T-helper 2 cell treated with Interferon-gamma antibody and Interleukin-4, amounts not matched to agents 5 μg/mL and 100 μg/mL, for 36 hours (primary cell): Measurements from ENCODE around the gene TSHZ1.

Experiments used
- DNase-seq: peaks from one replicate; pipeline ENCODE4 v3.0.0; 2021; ENCODE audit warnings: low spot score
- H3K27ac Mint-ChIP-seq: one replicate; pipeline ENCODE4 v1.8.0; 2021; ENCODE audit warnings: mild to moderate bottlenecking, mixed read lengths
- H3K27me3 Mint-ChIP-seq: one replicate; pipeline ENCODE4 v1.8.0; 2021; ENCODE audit warnings: low read depth, mixed read lengths
- H3K36me3 Mint-ChIP-seq: one replicate; pipeline ENCODE4 v1.8.0; 2021; ENCODE audit warnings: low read depth, mixed read lengths
- H3K4me1 Mint-ChIP-seq: one replicate; pipeline ENCODE4 v1.8.0; 2021; ENCODE audit warnings: low read depth, mixed read lengths
- H3K4me3 Mint-ChIP-seq: one replicate; pipeline ENCODE4 v1.8.0; 2022; ENCODE audit warnings: mild to moderate bottlenecking, moderate library complexity, mixed read lengths
- H3K9me3 Mint-ChIP-seq: one replicate; pipeline ENCODE4 v1.8.0; 2021; ENCODE audit warnings: mixed read lengths

TSHZ1 gene

DNA sequence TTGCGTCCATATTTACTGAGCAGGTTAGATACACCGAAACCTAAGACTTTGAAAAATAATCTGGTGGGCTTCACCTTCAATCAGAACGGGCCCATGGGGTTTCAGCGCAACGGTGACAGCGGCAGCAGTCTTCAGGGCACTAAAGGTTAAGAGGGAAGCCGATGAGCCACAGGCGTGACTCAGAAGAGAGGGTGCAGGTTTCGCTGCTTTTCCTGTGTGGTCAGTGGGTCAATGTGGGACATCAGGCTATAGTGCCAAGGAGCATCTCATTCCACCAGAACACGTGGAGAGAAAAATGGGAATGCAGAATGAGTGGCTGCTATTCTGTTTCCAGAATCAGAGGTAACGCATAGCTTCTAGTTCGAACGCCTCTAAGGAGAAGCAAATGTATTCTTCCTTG, 10.5 kb upstream of the TSHZ1 start:
- no peak overlapping the region for H3K27ac Mint-ChIP-seq
- no peak overlapping the region for H3K4me3 Mint-ChIP-seq
- H3K27me3 Mint-ChIP-seq, result peaks cover 3% of the 10 kb centered on the region
- H3K36me3 Mint-ChIP-seq, result peaks cover 18% of the 10 kb centered on the region
- H3K4me1 Mint-ChIP-seq, result peaks cover 2% of the 10 kb centered on the region
- no peaks in the 10 kb centered on the region for H3K9me3 Mint-ChIP-seq
- no peak for DNase-seq

DNA sequence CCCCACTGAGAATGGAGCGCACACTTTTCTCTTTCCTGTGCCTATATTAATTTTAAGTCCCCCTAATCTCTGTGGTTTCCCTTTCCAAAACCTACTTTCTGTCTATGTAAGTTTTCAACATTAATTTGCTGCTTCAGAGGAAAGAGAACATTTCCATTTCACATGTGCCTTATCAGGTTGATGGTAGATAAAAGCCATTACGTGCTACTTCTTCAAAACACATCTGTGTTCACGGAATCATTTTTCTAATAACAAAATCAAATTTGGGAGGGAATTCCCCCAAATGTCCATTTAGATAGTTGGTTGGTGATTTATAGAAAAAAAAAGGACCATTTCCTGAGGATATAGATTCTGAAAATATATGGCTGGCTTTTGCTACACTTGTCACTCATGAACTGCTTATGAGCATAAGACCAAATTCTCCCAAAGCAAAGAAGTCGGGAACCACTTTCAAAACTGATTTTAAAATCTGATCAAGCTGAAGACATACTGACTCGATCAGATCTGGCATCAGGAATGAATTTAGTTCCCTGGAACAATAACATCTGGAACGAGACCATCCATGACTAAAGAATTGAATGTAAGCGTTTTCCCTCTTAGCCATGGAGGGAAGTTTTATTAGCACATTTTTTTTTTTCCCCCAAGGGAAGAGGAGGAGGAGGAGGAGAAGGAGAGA, 9.9 kb upstream of the TSHZ1 start:
- Mint-ChIP-seq H3K27me3 (peaks cover 9% of the 10 kb centered on the region), H3K36me3 (peaks cover 19% of the 10 kb centered on the region), H3K27ac (no peak overlapping the region), H3K9me3 (no peaks in the 10 kb centered on the region), H3K4me1 (peaks cover 7% of the 10 kb centered on the region), H3K4me3 (no peak overlapping the region)
- DNase-seq, result no peak

DNA sequence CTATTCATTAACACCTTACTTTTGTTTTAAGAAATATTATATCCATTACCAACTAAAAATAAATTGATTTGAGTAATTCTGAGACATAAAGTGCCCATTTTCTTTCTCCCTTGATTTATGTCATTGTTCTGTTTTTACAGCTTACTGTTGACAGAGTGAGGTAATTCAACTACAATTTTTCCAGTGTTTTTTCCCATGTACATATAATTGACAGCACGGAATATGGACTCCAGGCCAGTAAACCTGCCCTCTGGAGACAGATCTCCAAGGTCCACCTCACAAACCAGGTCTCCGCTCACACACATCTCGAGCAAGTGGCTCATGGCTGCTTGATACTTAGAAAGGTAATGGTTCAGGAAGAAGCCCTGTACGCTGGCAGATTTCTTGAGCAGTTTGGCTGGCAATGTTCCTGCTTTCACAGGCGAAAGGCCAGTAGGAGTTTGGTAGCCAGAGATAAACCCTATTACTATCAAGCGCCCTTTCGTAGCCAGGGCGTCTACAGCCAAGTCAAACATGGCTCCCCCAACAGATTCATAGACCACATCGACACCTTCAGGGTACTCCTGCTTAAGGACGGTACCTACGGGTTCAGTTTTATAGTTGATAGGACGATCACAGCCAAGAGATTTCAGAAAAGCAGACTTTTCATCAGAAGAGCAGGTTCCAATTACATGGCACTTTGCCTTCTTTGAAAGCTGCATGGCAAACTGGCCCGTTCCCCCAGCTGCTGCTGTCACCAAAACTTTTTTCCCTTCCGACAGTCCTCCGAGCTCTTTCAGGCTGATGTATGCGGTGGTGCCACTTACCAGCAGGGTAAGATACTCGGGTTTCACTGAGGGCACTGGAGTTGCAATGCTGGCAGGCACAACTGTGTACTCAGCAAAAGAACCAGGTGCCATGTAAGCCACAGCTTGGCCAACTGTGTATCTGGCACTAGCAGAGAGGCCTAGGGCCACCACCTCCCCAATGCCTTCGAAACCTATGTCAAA, 9.0 kb upstream of the TSHZ1 start:
- peaks cover 12% of the 10 kb centered on the region for H3K4me1 Mint-ChIP-seq
- H3K9me3 Mint-ChIP-seq, result no peaks in the 10 kb centered on the region
- no peak overlapping the region for H3K27ac Mint-ChIP-seq
- no peak overlapping the region for H3K4me3 Mint-ChIP-seq
- peaks cover 17% of the 10 kb centered on the region for H3K27me3 Mint-ChIP-seq
- H3K36me3 Mint-ChIP-seq, result peaks cover 21% of the 10 kb centered on the region
- DNase-seq, result no peak

DNA sequence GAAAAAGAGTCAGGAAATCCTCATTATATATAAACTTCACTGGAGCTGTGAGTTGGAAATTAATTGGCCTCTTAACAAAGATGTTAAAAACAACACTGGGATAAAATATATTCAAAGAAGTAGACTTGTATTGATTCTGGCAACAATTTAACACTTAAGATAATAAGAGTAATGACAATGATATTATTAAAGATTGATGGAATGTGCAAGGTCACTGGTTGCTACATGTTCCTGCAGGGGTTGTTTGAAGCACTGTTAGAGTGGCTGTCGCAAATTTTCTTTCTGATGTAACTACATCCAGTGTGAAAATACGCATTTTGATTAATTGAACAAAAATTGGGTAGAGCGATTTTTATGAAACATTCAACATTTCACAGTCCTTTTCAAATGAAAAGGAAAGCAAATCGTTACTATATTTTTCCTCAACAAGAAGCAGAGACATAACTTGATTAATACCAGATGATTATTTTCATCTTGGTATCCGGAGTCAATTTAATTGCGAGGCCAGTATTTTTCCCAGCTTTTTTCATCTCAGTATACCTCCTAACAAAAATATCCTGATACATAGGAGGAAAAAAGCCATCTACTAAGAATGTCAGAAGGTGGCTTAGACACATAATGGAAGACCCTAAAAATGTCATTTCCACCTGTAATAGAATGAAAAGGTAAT, 7.8 kb upstream of the TSHZ1 start:
- H3K4me3 Mint-ChIP-seq, result no peak overlapping the region
- H3K27ac Mint-ChIP-seq, result no peak overlapping the region

DNA sequence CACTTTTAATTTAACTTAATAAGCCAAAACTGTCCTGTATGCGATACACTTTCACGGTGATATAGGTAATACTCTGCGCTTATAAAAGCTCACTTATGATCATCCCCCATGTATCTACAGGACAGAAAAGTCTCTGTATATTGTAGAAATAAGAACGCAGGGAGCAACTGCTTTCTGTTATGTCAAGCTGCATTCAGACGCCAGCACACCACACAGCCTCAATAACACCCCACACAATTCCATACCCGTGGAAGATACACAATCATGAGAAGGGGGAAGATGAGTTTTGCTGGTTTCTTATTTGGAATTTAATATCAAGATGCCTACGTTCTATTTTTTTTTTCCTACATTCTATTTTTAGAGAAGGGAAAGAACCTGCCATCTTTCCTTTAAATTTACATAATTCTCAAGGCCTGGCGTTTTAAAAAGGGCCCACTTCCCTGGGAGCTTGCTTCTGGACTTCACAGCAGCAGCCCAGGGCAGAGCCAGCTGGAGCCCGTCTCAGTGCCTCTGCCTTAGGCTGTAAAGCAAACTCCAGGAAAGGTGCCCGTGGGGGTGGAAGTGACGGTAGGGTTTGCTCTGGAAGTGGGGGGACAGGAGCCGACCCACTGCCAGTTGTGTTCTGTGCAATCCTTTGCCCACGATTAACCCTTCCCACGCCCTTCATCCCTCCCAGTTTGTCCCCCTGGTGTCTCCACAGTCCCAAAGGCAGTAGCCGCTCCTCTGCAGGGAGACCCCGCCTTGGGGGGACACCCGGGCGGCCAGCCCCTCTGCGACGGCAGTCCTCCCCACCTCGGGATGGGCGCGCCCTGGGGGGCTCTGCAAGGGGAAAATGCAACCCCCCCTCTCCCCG, 7.0 kb upstream of the TSHZ1 start:
- Mint-ChIP-seq H3K36me3 (peaks cover 24% of the 10 kb centered on the region), H3K9me3 (no peaks in the 10 kb centered on the region), H3K4me1 (peaks cover 20% of the 10 kb centered on the region), H3K27ac (no peak overlapping the region), H3K27me3 (peaks cover 28% of the 10 kb centered on the region), H3K4me3 (no peak overlapping the region)
- DNase-seq, result no peak

More for the DNA sequence above, 7.8 kb upstream of the TSHZ1 start:
- Mint-ChIP-seq H3K4me1 (peaks cover 20% of the 10 kb centered on the region), H3K9me3 (no peaks in the 10 kb centered on the region), H3K27me3 (peaks cover 28% of the 10 kb centered on the region), H3K36me3 (peaks cover 22% of the 10 kb centered on the region)
- no peak for DNase-seq

DNA sequence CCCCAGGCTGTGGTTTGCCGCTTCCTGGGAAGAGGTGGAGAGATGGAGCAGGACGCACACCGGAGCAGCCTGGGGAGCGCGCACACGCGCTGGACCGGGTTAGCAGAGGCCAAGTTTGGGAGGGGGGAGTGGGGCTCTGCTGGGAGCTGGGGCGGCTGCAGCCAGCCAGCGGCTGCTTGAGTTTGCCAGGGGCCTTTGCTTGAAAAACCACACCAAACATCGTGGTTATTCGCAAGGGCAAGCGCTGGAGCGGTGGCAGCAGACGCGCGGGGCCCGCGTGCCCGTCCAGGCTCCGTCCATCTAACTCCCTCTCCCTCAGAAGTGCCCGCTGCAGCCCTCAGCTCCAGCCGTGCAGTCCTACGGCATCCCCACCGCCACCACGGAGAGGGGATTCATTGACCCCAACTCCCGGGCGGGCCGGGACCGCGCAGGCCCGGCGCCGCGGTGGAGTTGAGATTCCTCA, 6.3 kb upstream of the TSHZ1 start:
- H3K4me1 Mint-ChIP-seq, result peaks cover 20% of the 10 kb centered on the region
- H3K4me3 Mint-ChIP-seq, result no peak overlapping the region
- DNase-seq, result no peak
- H3K27me3 Mint-ChIP-seq, result peaks cover 28% of the 10 kb centered on the region
- peaks cover 24% of the 10 kb centered on the region for H3K36me3 Mint-ChIP-seq
- no peaks in the 10 kb centered on the region for H3K9me3 Mint-ChIP-seq
- H3K27ac Mint-ChIP-seq, result no peak overlapping the region

DNA sequence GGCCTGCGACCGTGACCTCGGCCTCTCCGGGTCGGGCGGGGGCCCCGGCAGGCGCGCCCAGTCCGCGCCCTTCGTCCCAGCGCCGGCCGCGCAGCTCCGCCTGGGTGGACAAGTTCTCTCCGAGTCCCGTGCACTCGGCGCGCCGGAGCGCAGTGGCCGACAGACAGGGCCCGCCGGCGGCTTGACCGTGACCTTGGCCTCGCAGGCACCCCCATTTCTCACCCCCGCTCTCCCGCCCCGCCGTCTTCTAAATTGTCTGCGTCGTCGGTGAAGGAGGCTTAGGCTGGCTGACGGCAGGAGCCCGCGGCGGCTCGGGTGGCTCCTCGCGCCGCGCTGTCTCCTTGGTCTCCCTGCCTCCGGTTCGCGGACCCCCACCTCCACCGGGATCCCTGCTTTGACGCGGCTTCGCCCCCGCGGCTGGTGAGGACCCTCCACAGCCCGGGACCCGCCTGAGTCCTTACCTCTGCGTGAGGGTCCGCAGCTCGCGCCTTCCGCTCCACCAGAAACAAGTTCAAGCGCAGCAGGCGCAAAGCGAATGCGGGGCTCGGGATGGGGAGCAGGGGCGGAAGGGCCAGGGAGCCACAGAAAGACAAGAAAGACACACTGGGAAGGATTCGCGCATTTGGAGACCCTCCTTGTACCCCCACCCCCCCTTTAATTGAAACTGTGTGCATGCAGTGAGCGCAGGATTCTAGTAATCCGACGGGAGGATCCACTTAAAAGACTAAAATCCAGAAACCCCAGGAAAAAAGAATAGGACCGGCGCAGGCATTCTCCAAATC, 5.7 kb upstream of the TSHZ1 start:
- Mint-ChIP-seq H3K27me3 (peaks cover 28% of the 10 kb centered on the region), H3K4me3 (peak overlapping the region; percentile 48), H3K27ac (no peak overlapping the region), H3K9me3 (no peaks in the 10 kb centered on the region), H3K4me1 (peaks cover 24% of the 10 kb centered on the region), H3K36me3 (peaks cover 24% of the 10 kb centered on the region)
- no peak for DNase-seq

DNA sequence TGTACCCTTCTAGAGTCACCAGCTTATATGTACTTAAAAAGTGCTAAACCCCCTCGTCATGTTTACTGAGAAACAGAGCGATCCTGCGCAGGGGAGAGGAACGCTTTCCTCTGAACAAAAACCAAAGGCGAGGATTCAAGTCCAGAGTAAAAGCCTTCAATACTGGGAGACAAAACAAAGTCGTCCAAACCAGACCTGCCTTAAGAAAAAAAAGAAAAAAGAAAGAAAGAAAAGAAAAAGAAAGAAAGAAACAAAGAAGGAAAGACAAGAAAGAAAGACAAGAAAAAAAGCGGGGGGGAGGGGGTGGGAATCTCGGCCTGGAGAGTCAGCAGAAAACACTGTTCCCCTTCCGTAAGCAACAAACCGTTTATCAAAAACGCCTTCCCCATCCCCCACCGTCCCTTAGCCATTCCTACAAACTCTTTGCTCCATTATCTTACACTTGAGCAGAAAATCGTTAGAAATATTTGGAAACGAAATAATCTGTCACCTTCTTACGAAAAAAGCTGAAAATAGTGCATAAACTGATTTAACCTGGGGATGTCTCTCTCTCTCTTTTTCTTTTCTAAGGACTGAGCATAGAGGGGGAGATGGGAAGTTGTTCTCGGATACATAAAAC, 5.0 kb upstream of the TSHZ1 start:
- H3K4me1 Mint-ChIP-seq, result peaks cover 28% of the 10 kb centered on the region
- peaks cover 28% of the 10 kb centered on the region for H3K27me3 Mint-ChIP-seq
- H3K4me3 Mint-ChIP-seq, result no peak overlapping the region
- peaks cover 22% of the 10 kb centered on the region for H3K36me3 Mint-ChIP-seq
- no peak for DNase-seq
- H3K27ac Mint-ChIP-seq, result no peak overlapping the region
- no peaks in the 10 kb centered on the region for H3K9me3 Mint-ChIP-seq

DNA sequence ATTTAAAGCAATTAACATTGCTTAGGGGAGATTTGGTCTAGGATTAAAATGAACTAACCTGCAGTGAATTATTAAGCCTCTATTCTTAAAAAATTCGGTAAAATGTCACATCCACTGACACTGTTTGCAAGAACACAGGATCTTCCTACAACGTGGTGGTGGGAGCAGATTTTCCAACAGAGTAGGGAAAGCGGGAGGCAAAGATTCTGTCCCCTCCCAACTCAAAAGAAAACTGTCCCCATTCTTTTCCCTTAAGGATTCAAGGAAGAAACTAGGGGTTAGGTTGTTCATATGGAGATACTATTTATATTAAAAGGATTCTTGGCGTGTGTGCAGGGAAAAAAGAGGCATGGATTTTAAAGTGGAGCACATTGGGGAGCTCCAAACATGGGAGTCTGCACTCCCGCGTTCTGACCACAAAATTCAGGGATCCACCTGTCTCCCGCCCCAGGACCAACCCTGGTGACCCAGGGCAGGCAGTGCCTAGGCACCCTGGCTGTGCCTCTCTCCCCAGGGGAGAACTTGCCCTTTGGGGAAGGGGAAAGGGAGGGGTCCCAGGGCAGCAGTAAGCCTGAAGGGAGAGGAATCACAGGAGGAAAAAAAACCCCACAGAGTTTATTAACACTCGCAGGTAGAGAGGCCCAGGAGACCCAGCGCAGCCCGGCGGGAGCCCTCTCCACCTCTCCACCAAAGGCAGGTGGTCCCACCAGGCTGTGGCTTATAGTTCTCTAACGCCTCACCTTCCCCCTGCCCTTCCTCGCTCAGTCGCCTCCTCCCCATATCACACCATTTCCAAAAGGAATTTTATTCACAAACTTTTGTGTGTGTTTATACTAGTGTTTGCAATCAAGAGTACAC, 3.9 kb upstream of the TSHZ1 start:
- no peak overlapping the region for H3K27ac Mint-ChIP-seq
- H3K4me3 Mint-ChIP-seq, result peak overlapping the region; percentile 95
- H3K27me3 Mint-ChIP-seq, result peaks cover 28% of the 10 kb centered on the region
- DNase-seq, result no peak
- H3K4me1 Mint-ChIP-seq, result peaks cover 31% of the 10 kb centered on the region
- no peaks in the 10 kb centered on the region for H3K9me3 Mint-ChIP-seq
- H3K36me3 Mint-ChIP-seq, result peaks cover 17% of the 10 kb centered on the region

DNA sequence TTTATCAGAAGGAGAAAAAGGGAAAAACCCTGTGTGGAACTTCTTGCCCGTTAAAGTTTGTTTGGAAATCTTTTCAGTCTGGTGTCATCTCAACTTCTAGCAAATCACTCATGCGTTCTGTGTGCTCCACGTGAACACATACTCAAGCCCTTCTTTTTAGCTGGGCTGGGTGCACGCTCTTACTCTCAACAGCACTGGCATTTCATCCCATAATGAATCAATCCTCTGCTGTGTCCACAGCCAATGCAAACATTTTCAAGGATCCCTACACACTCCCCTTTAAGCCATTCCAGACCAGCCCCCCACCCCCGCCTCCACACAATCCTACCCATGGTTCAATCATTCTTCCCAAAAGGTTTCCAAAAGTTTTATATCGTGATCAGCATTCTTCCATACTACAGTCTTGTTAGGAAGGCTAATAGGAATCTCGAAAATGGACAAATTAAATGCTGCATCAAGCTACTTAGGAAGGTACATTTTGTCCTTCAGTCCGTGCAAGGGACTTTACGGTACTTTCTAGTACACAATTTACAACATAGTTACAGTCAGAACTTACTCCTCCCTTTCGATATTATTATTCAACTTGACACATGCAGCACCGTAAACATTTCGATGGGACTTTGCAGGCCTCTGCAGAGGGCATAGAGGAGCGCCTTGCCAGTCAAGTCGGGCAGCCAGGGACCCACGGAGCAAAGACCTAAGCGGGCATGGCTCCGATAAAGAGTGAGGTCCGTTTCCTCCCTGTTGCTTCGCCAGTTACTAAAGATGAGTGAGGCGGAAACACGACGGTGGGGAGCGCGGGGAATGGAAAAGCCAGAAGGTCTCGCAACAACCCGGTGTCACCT, 3.1 kb upstream of the TSHZ1 start:
- H3K27me3 Mint-ChIP-seq, result peaks cover 28% of the 10 kb centered on the region
- peaks cover 16% of the 10 kb centered on the region for H3K36me3 Mint-ChIP-seq
- peaks cover 33% of the 10 kb centered on the region for H3K4me1 Mint-ChIP-seq

DNA sequence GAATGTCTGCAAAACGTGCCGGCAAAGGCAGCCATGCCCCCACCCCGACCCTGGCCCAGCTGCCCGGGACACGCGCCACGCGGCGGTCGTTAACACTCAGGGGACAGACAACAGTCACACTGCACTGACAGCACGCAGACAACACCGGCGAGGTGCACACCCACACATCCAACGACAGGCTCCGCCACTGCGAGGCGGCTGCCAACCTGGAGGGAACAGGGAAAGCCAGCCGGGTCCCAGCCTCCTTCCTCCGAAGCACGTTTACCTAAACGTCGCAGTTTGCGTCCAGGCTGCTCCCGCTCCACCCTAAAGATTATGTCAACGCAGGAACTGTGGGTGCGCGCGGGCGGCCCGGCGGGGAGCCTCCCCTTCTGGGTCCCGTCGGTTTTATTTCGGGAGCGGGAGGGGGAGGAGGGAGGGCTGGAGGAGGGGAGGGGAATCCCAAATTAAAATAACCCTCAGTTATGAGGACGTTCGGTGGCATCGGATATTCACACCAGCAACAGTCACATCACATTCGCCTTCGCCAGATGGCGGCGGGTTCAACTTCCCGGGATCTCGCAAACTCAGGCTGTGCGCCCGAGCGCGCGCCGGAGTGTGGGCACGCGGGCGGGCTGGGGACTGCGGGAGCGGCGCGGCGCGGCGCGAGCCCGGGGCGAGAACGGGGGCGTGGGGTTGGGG, 2.3 kb upstream of the TSHZ1 start:
- H3K9me3 Mint-ChIP-seq, result no peaks in the 10 kb centered on the region
- peak; percentile 42 for DNase-seq
- peaks cover 19% of the 10 kb centered on the region for H3K36me3 Mint-ChIP-seq
- peaks cover 40% of the 10 kb centered on the region for H3K4me1 Mint-ChIP-seq
- peak overlapping the region; percentile 87 for H3K27ac Mint-ChIP-seq
- H3K4me3 Mint-ChIP-seq, result peak overlapping the region; percentile 95
- H3K27me3 Mint-ChIP-seq, result peaks cover 28% of the 10 kb centered on the region

More for the DNA sequence above, 3.1 kb upstream of the TSHZ1 start:
- Mint-ChIP-seq H3K9me3 (no peaks in the 10 kb centered on the region), H3K4me3 (peak overlapping the region; percentile 95), H3K27ac (peak overlapping the region; percentile 87)
- DNase-seq, result peak; percentile 36
